Adrenal gland (tissue), 12 donors: ENCODE results near the gene AKT3. TPM values are rescaled to one million over a fixed set of nuclear protein-coding genes. Genes with fewer than 3 reads are reported as not detected.

Source experiments
- DNase-seq, 7 donors: peaks; one replicate each; pipeline ENCODE4 v3.0.0-alpha.2; 2019 to 2020
- H3K27ac ChIP-seq, 5 donors: fragments of 200-600 bp; sonication (generic) in 4 of 5; 1 replicate in 3 of 5; 2 replicates in 2 of 5; pipeline versions ENCODE4 v1.5.1 to v1.8.0; 2016 to 2020; ENCODE audit warnings: mild to moderate bottlenecking in 1 of 5
- H3K27me3 ChIP-seq: fragments of 200-600 bp; 2 replicates; pipeline ENCODE4 v1.8.0; 2021
- H3K36me3 ChIP-seq, 2 donors: fragments of 200-600 bp; replicated peaks in 1 of 2; 1 replicate in 1 of 2; 2 replicates in 1 of 2; pipeline versions ENCODE4 v1.5.1 to v1.8.0; 2018 to 2022
- H3K4me1 ChIP-seq, 2 donors: fragments of 200-600 bp; replicated peaks in 1 of 2; 1 replicate in 1 of 2; 2 replicates in 1 of 2; pipeline versions ENCODE4 v1.5.1 to v1.8.0; 2018 to 2021
- H3K4me3 ChIP-seq, 4 donors: fragments of 200-600 bp; sonication (generic) in 3 of 4; one replicate each; pipeline ENCODE4 v1.5.1; 2016 to 2018
- H3K9me3 ChIP-seq, 3 donors: fragments of 200-600 bp; sonication (generic) in 1 of 3; replicated peaks in 1 of 3; 1 replicate in 2 of 3; 2 replicates in 1 of 3; pipeline versions ENCODE4 v1.5.1 to v1.8.0; 2016 to 2021
- POLR2A ChIP-seq, 2 donors: fragments of 450-650 bp; IDR thresholded peaks; one replicate each; pipeline ENCODE4 v1.6.1; 2017; ENCODE audit warnings: antibody characterized with exemption in 2 of 2, mild to moderate bottlenecking in 2 of 2, moderate library complexity in 1 of 2
- WGBS, 4 donors: extraction: QIAGEN DNeasy Blood & Tissue Kit in 2 of 4; methylation state at CpG; one replicate each; pipeline versions ENCODE4 v1.1.5 to v1.1.7; 2013 to 2017; 5-methylcytosine and 5-hydroxymethylcytosine counted together
- intact Hi-C, 2 donors: fragments of 100-400 bp; cut with DNase I; formaldehyde crosslinking; loops; one replicate each; pipeline versions ENCODE4 v1.14.1 to v1.15.0; 2022 to 2023
- polyA plus RNA-seq, 3 donors: library from polyadenylated mRNA; stranded (reverse); fragments of 200-250 nt in 2 of 3; fragments of 350-450 nt in 1 of 3; fragmentation: Illumina TruSeq in 1 of 3; extraction: RNeasy Lipid Tissue Mini Kit (QIAGEN cat#74804) in 1 of 3; gene quantifications; one replicate each; pipeline ENCODE4 v1.2.3, GENCODE V29; 2013 to 2014
- total RNA-seq, 9 donors: library from RNA; depleted of rRNA in 4 of 9; stranded (reverse); fragments of >200 nt in 4 of 9; fragments of 120-200 nt in 1 of 9; fragmentation: NEBNext Ultra II Directional in 1 of 9; extraction: Animal tissue kit (Norgen Biotek cat#: 25700) in 1 of 9; gene quantifications; one replicate each; pipeline versions ENCODE4 v1.1.0 to v1.2.4, GENCODE V29; 2013 to 2023
- TF ChIP-seq, protein P1 (sequence below), 6 experiments: fragments of 450-650 bp in 4 of 6; fragments of 200-600 bp in 2 of 6; sonication (generic) in 1 of 6; IDR thresholded peaks; 1 replicate in 5 of 6; 2 replicates in 1 of 6; pipeline versions ENCODE4 v1.5.1 to v1.8.0; 2016 to 2021; ENCODE audit warnings: antibody characterized with exemption in 6 of 6, mild to moderate bottlenecking in 2 of 6, moderate library complexity in 1 of 6
- donor health status: healthy with polysubstance abuse.
- donor health status: Bipolar disorder and iron deficiency.
- donor health status: DM: yes; HTN: yes; CAD: no.
- donor health status: DM: no; HTN: no; CAD: no.
- donor health status: DM: no; HTN: no; CAD: no.
- donor health status: DM: yes; HTN: yes; CAD: no.

AKT3 gene
- total and polyA plus RNA-seq, 12 donors, result 11.4 to 82.3 (median 32.4) TPM

DNA sequence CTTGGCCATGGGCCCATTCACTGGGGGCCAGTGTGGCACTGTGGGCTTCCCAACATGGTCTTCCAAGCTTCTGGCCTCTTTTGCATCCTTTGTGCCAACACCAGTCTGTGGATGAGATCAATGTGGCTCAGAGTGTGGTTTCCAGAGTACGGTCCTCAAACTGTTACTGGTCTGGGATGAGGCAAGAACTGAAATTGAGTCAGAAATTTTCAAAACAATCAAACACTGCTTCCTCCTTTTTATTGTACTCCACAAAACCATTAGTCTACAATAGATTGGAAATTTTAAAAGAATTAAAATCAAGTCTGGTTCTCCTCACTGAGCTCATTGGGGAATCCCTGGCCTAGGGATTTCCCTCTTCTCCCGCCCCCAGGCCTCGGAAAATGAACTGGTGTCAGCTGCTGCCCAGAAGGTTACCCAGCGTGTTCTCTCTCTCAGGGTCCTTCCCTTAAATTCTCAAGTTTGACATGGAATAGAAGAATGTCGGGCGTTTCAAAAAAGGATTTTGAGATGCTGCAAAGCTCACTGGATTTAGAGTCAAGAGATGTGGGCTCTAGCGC is 372.2 kb downstream of the AKT3 start:
- no peaks in the 10 kb centered on the region for H3K27me3 ChIP-seq
- peaks cover 5 to 17% of the 10 kb centered on the region in 2 donors for H3K4me1 ChIP-seq
- 90 to 94% (median 93%) methylated on average over 7 of the region's 7 CpGs for WGBS, 4 donors
- no peaks in the 10 kb centered on the region for H3K36me3 ChIP-seq
- H3K4me3 ChIP-seq, result no peak overlapping the region
- no peak overlapping the region for H3K27ac ChIP-seq
- TF ChIP-seq, protein P1, sequence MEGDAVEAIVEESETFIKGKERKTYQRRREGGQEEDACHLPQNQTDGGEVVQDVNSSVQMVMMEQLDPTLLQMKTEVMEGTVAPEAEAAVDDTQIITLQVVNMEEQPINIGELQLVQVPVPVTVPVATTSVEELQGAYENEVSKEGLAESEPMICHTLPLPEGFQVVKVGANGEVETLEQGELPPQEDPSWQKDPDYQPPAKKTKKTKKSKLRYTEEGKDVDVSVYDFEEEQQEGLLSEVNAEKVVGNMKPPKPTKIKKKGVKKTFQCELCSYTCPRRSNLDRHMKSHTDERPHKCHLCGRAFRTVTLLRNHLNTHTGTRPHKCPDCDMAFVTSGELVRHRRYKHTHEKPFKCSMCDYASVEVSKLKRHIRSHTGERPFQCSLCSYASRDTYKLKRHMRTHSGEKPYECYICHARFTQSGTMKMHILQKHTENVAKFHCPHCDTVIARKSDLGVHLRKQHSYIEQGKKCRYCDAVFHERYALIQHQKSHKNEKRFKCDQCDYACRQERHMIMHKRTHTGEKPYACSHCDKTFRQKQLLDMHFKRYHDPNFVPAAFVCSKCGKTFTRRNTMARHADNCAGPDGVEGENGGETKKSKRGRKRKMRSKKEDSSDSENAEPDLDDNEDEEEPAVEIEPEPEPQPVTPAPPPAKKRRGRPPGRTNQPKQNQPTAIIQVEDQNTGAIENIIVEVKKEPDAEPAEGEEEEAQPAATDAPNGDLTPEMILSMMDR (IDR thresholded peaks at IDR 0.05), result no peak
- no peak for TF ChIP-seq POLR2A (IDR thresholded peaks at IDR 0.05)
- no peaks in the 10 kb centered on the region for H3K9me3 ChIP-seq
- intact Hi-C loops, result no loop called here
- no peak for DNase-seq

DNA sequence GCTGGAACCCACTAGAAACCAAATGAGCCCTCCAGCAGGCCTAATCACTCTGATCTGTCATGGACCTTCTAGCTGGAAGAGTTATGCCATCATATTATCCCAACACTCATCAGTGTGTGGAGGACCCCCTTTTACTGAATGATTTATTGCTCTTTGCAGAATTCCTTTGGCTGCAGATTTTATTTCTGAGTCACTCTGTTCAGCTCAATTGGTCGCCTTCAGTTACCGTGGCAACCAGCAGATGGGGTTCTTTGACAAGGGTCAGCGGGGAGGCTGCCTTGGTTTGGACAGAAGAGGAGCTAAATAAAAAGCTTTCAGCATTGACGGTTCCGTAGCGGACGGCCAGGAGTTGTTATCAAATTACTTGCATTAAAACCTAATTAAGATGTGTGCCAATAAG is 374.1 kb downstream of the AKT3 start:
- H3K4me3 ChIP-seq, result no peak overlapping the region
- no peak for TF ChIP-seq POLR2A (IDR thresholded peaks at IDR 0.05)
- TF ChIP-seq, protein P1 (IDR thresholded peaks at IDR 0.05), result no peak
- H3K36me3 ChIP-seq, result no peaks in the 10 kb centered on the region
- intact Hi-C loops, result no loop called here
- no peaks in the 10 kb centered on the region for H3K27me3 ChIP-seq
- no peaks in the 10 kb centered on the region for H3K9me3 ChIP-seq
- WGBS, 4 donors, result 91 to 94% (median 93%) methylated on average over 7 of the region's 7 CpGs
- H3K27ac ChIP-seq, result no peak overlapping the region
- peaks cover 10 to 23% of the 10 kb centered on the region in 2 donors for H3K4me1 ChIP-seq
- no peak for DNase-seq

DNA sequence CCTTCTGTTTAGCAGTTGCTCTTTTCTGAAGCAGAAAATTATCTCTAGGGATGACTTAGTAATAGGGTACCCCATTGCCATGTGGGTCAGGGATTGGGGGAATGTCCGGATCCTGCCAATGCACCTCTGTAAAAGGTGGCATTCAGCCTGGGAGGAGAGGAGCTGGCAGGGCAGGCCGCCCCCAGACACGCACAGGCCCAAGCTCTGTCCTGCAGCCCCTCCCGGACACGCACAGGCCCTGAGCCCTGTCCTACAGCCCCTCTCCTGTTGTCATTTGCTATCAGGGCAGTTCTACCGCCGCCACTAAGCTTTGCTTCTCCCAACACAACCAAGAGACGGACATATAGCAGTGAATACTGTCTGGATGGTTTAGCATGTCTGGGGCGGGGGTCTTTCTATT is 375.1 kb downstream of the AKT3 start:
- Histone ChIP-seq H3K36me3 (no peaks in the 10 kb centered on the region), H3K9me3 (no peaks in the 10 kb centered on the region), H3K4me1 (peaks cover 10 to 23% of the 10 kb centered on the region in 2 donors), H3K27me3 (no peaks in the 10 kb centered on the region), H3K27ac (no peak overlapping the region), H3K4me3 (no peak overlapping the region)
- 93 to 98% (median 96%) methylated on average over 9 of the region's 9 CpGs for WGBS, 4 donors
- TF ChIP-seq, protein P1 (IDR thresholded peaks at IDR 0.05), result no peak
- no peak for TF ChIP-seq POLR2A (IDR thresholded peaks at IDR 0.05)
- DNase-seq, result no peak
- intact Hi-C loops, result no loop called here

DNA sequence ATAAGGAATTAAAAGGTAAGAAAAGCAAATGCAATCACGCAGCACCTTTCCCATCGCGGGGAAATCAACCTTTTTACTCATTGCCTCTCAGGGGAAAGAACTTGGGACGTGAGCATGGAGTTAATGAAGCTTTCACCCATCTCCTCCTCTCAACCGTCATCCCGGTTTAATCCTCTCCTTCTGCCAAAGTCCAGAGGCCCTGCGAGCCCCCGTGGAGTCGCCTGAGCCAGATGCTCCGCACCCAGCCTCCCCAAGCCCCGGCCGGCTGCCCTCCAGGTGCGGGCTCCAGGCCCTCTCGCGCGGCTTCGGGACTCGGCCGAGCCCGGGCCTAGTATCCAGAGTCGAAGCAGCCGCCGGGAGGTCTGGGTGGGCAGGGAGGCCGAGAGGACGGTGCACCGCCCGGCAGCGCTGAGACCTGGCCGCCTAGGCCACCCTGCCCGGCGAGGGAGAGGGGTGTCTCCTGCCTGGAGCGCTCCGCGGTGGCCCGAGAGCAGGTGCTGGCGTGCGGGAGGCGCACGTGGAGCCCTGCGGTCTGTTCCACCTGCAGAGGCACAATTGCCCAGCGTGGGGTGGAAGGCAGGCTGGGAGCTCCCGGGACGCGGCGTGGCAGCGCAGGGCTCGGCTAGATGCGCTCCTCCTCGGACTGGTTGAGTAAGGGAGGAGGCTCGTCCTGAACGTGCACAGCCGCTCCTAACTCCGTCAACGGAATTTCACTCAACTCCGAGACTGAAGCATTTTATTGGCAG is 375.7 kb downstream of the AKT3 start:
- DNase-seq, result no peak
- TF ChIP-seq, protein P1 (IDR thresholded peaks at IDR 0.05), result no peak
- no peak for TF ChIP-seq POLR2A (IDR thresholded peaks at IDR 0.05)
- Histone ChIP-seq H3K4me1 (peaks cover 10 to 23% of the 10 kb centered on the region in 2 donors), H3K36me3 (no peaks in the 10 kb centered on the region), H3K4me3 (no peak overlapping the region), H3K27ac (no peak overlapping the region), H3K27me3 (no peaks in the 10 kb centered on the region), H3K9me3 (no peaks in the 10 kb centered on the region)
- WGBS, 4 donors, result 83 to 92% (median 90%) methylated on average over 36 to 55 of the region's 55 CpGs
- intact Hi-C loops, result no loop called here
